Measurements from ENCODE around the gene ANKRD63.

ANKRD63 gene

DNA sequence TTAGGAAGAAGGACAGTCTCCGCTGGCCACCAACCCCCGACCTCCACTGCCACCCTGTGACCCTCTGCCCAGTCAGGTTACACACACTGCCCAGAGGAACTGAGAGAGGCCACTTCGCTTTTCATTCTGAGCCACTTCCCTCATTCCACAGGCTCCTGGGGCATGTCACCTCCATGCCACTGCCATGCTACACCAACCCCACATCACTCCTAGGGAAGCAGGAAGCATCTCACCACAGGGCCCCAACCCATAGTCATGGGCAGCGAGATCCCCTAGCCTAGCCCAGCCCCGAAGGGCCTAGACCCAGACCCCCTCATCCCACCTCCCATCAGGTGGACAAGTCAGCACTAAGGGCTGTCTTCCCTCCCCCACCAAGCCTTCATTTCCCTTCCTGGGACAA lies 23.5 kb upstream of the ANKRD63 start:
- TF ChIP-seq GLIS3 (CRISPR knock-in tag; IDR thresholded peaks at IDR 0.05) (no peak), CSRNP3 (CRISPR knock-in tag; IDR thresholded peaks at IDR 0.05) (no peak), ZNF565 (CRISPR knock-in tag; conservative IDR thresholded peaks at IDR 0.05; ENCODE audit: low read depth) (no peak), ARNTL (CRISPR knock-in tag; IDR thresholded peaks at IDR 0.05; ENCODE audit: borderline replicate concordance, low read depth) (no peak), PATZ1 (CRISPR knock-in tag; IDR thresholded peaks at IDR 0.05; ENCODE audit: borderline replicate concordance) (no peak), ZC3H10 (CRISPR knock-in tag; IDR thresholded peaks at IDR 0.05) (no peak), CSDC2 (CRISPR knock-in tag; IDR thresholded peaks at IDR 0.05) (no peak), ESRRG (CRISPR knock-in tag; IDR thresholded peaks at IDR 0.05) (no peak)

DNA sequence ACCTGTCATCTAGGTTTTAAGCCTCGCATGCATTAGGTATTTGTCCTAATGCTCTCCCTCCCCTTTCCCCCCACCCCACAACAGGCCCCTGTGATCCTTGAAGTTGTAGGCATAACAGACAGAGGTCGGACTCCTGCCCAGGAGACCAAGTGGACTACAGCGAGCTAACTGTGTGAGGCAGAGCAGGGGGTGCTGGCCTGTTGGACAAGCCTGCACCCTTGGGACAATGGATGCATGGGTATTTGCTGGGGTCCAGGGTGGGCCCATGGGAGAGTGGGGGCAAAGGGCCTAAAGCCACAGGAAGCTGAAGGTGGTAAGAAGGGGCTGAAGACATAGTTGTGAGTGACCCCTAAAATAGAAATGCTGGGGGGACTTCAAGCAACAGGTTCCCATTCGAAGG lies 22.4 kb upstream of the ANKRD63 start:
- TF ChIP-seq ZFP3 (CRISPR knock-in tag; IDR thresholded peaks at IDR 0.05) (no peak), ZNF70 (CRISPR knock-in tag; IDR thresholded peaks at IDR 0.05) (no peak), ZNF8 (CRISPR knock-in tag; IDR thresholded peaks at IDR 0.05) (no peak), PPARA (CRISPR knock-in tag; IDR thresholded peaks at IDR 0.05; ENCODE audit: borderline replicate concordance) (no peak), ZC3H10 (CRISPR knock-in tag; IDR thresholded peaks at IDR 0.05) (no peak), TCF4 (CRISPR knock-in tag; IDR thresholded peaks at IDR 0.05; ENCODE audit: borderline replicate concordance) (no peak), RARB (CRISPR knock-in tag; IDR thresholded peaks at IDR 0.05) (no peak), TSHZ2 (CRISPR knock-in tag; IDR thresholded peaks at IDR 0.05) (no peak), OSR1 (CRISPR knock-in tag; IDR thresholded peaks at IDR 0.05) (no peak), POU6F1 (CRISPR knock-in tag; IDR thresholded peaks at IDR 0.05; ENCODE audit: borderline replicate concordance, low read depth) (no peak), SNAI2 (CRISPR knock-in tag; IDR thresholded peaks at IDR 0.05) (no peak), ARNTL (CRISPR knock-in tag; IDR thresholded peaks at IDR 0.05; ENCODE audit: borderline replicate concordance, low read depth) (no peak), ZFP30 (CRISPR knock-in tag; IDR thresholded peaks at IDR 0.05) (no peak), BACH2 (CRISPR knock-in tag; IDR thresholded peaks at IDR 0.05; ENCODE audit: borderline replicate concordance) (no peak), ZNF565 (CRISPR knock-in tag; conservative IDR thresholded peaks at IDR 0.05; ENCODE audit: low read depth) (no peak), PATZ1 (CRISPR knock-in tag; IDR thresholded peaks at IDR 0.05; ENCODE audit: borderline replicate concordance) (no peak), ESRRG (CRISPR knock-in tag; IDR thresholded peaks at IDR 0.05) (no peak), CREB5 (CRISPR knock-in tag; IDR thresholded peaks at IDR 0.05; ENCODE audit: low read depth) (no peak), CSRNP3 (CRISPR knock-in tag; IDR thresholded peaks at IDR 0.05) (no peak)

More for the DNA sequence above, 23.5 kb upstream of the ANKRD63 start:
- no peak for ATAC-seq

More for the DNA sequence above, 22.4 kb upstream of the ANKRD63 start:
- no peak for ATAC-seq

Data from SK-N-SH treated with all-trans-retinoic acid at 6 μM for 48 hours (cell line).